Activated naive CD8-positive, alpha-beta T cell treated with anti-CD3 and anti-CD28 coated beads for 36 hours (primary cell): ENCODE data around the gene PTPRK. TPM values are rescaled to one million over a fixed set of nuclear protein-coding genes. Genes with fewer than 3 reads are reported as not detected.
"Not testable (repeated sequence)": the region's sequence is repeated elsewhere in the genome, so short reads cannot be mapped to it uniquely, and the experiment has no call there.

Source experiments
- DNase-seq: peaks from one replicate; pipeline ENCODE4 v3.0.0; 2021
- H3K27ac Mint-ChIP-seq: one replicate; pipeline ENCODE4 v1.8.0; 2022; ENCODE audit warnings: mild to moderate bottlenecking, moderate library complexity, mixed read lengths
- H3K27me3 Mint-ChIP-seq: one replicate; pipeline ENCODE4 v1.8.0; 2022; ENCODE audit warnings: mild to moderate bottlenecking, mixed read lengths
- H3K36me3 Mint-ChIP-seq: one replicate; pipeline ENCODE4 v1.8.0; 2021; ENCODE audit warnings: mild to moderate bottlenecking, mixed read lengths
- H3K4me1 Mint-ChIP-seq: one replicate; pipeline ENCODE4 v1.8.0; 2021; ENCODE audit warnings: mixed read lengths
- H3K4me3 Mint-ChIP-seq: one replicate; pipeline ENCODE4 v1.8.0; 2022; ENCODE audit warnings: mild to moderate bottlenecking, moderate library complexity, mixed read lengths
- H3K9me3 Mint-ChIP-seq: one replicate; pipeline ENCODE4 v1.8.0; 2022; ENCODE audit warnings: mixed read lengths
- total RNA-seq, 2 experiments: library from RNA; stranded (reverse); gene quantifications; one replicate each; pipeline ENCODE4 v1.2.3, GENCODE V29; 2021

Gene PTPRK
- total RNA-seq, 2 experiments from 2014 or later, result 13.4 to 18.0 TPM

DNA sequence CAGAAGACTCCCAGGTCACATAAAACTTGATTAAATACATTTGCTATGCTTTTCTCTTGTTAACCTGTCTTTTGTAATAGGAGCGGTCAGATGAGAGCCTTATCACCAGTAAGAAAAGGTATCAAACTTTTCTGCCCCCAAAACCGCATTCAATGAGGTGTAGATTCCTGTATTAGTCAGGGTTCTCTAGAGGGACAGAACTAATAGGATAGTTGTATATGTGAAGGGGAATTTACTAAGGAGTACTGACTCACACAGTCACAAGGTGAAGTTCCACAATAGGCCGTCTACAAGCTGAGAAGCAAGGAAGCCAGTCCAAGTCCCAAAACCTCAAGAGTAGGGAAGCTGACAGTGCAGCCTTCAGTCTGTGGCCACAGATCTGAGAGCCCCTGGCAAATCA, 32.7 kb downstream of the PTPRK start:
- H3K4me1 Mint-ChIP-seq, result peaks cover 11% of the 10 kb centered on the region
- H3K36me3 Mint-ChIP-seq, result no peaks in the 10 kb centered on the region
- H3K27ac Mint-ChIP-seq, result no peak overlapping the region
- H3K9me3 Mint-ChIP-seq, result no peaks in the 10 kb centered on the region
- DNase-seq, result no peak
- no peak overlapping the region for H3K4me3 Mint-ChIP-seq
- H3K27me3 Mint-ChIP-seq, result no peaks in the 10 kb centered on the region

DNA sequence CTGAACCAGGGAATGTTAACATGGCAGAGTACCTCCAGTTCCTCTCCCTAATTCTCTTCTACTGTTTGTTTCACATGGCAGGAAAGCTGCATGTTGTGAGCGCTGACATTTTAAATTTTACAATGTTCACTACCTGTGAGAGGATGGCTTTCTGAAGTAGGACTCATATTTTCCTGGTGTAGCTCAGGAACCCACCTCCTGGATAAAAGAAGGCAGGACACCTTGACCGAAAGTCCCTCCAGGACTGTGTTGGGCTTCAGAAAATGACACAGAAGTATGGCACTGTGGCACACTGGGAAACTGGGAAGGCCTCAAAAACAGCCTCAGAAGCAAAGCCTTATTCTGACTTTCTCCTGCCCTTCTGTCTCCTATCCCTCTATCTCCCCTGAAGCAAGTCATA, 33.3 kb downstream of the PTPRK start:
- H3K4me3 Mint-ChIP-seq, result no peak overlapping the region
- no peaks in the 10 kb centered on the region for H3K27me3 Mint-ChIP-seq
- H3K4me1 Mint-ChIP-seq, result peaks cover 11% of the 10 kb centered on the region
- H3K27ac Mint-ChIP-seq, result no peak overlapping the region
- no peaks in the 10 kb centered on the region for H3K9me3 Mint-ChIP-seq
- DNase-seq, result no peak
- no peaks in the 10 kb centered on the region for H3K36me3 Mint-ChIP-seq

DNA sequence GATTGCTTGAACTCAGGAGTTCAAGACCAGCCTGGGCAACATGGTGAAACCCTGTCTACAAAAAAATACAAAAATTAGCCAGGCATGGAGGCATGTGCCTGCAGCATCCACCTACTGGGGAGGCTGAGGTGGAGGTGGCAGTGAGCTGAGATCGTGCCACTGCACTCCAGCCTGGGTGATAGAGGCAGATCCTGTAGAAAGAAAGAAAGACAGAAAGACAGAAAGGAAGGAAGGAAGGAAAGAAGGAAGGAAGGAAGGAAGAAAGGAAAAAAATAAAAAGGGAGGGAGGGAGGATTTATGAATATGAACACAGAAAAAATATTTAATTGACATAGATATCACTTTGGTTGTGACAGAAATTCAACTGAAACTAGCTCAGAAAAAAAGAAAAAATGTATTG, 33.8 kb downstream of the PTPRK start:
- not testable (repeated sequence) for H3K4me3 Mint-ChIP-seq, H3K27me3 Mint-ChIP-seq, DNase-seq, H3K36me3 Mint-ChIP-seq, H3K27ac Mint-ChIP-seq, H3K4me1 Mint-ChIP-seq, H3K9me3 Mint-ChIP-seq

- no peaks in the 10 kb centered on the region for H3K27me3 Mint-ChIP-seq
Observed at GRCh38 chr6:128483472-128484135, 36.8 kb downstream of the PTPRK start.

DNA sequence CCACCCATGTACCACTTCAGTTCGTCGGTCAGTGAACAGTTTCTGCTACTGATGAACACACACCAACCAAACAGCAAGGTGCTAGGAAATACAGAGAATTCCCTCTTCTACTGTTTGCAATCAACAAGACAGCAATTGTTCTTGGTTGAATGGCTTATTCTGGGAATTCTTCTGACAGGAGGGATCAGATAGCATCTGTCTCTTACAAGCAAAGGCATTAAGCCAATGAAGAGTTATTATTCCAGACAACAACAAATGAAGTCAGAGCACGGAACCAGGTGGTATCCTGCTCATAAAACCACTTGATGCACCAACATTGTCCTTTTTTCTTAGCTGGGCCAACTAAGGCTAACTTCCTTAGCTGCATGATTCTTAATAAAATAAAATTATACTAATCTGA, 37.8 kb downstream of the PTPRK start:
- Mint-ChIP-seq H3K36me3 (no peaks in the 10 kb centered on the region), H3K27ac (no peak overlapping the region), H3K4me1 (peaks cover 15% of the 10 kb centered on the region), H3K27me3 (no peaks in the 10 kb centered on the region), H3K9me3 (no peaks in the 10 kb centered on the region), H3K4me3 (no peak overlapping the region)
- no peak for DNase-seq

More at GRCh38 chr6:128483472-128484135, 36.8 kb downstream of the PTPRK start:
- Mint-ChIP-seq H3K36me3 (no peaks in the 10 kb centered on the region), H3K4me3 (no peak overlapping the region), H3K4me1 (peaks cover 7% of the 10 kb centered on the region), H3K9me3 (no peaks in the 10 kb centered on the region), H3K27ac (no peak overlapping the region)
- no peak for DNase-seq

DNA sequence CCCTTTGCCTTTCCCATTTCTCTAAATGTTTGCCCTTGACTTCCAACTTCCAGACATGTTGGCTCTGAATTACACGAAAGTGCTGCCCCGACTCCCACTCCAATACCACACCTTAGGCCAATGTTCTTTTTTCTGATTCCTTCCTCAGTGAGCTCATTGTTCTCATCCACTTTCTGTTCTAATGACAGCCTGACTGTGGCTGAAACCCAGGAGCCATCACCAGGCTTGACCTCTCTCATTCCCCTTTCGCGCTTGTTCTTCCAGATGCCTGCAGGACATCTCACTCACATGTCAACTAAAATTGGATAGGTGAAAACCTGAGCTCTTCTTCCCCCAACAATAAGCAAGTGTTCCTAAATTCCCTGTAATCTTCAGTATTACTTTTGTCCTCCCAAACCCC, 40.4 kb downstream of the PTPRK start:
- no peaks in the 10 kb centered on the region for H3K9me3 Mint-ChIP-seq
- H3K4me1 Mint-ChIP-seq, result peaks cover 12% of the 10 kb centered on the region
- H3K4me3 Mint-ChIP-seq, result no peak overlapping the region
- no peaks in the 10 kb centered on the region for H3K36me3 Mint-ChIP-seq
- no peaks in the 10 kb centered on the region for H3K27me3 Mint-ChIP-seq
- H3K27ac Mint-ChIP-seq, result no peak overlapping the region
- no peak for DNase-seq

GRCh38 chr6:128479048-128479666, 41.2 kb downstream of the PTPRK start:
- peak overlapping the region; percentile 39 for H3K27ac Mint-ChIP-seq
- no peaks in the 10 kb centered on the region for H3K27me3 Mint-ChIP-seq
- H3K9me3 Mint-ChIP-seq, result no peaks in the 10 kb centered on the region
- H3K4me3 Mint-ChIP-seq, result peak overlapping the region; percentile 61
- H3K4me1 Mint-ChIP-seq, result peaks cover 12% of the 10 kb centered on the region
- no peaks in the 10 kb centered on the region for H3K36me3 Mint-ChIP-seq
- DNase-seq, result no peak

- Mint-ChIP-seq H3K27ac (peak overlapping the region; percentile 39), H3K4me3 (peak overlapping the region; percentile 61), H3K27me3 (no peaks in the 10 kb centered on the region), H3K36me3 (no peaks in the 10 kb centered on the region), H3K9me3 (no peaks in the 10 kb centered on the region), H3K4me1 (peaks cover 12% of the 10 kb centered on the region)
- no peak for DNase-seq
Observed at GRCh38 chr6:128478230-128479047, 42.0 kb downstream of the PTPRK start.

GRCh38 chr6:128474933-128475332, 45.5 kb downstream of the PTPRK start:
- Mint-ChIP-seq H3K4me1 (peaks cover 10% of the 10 kb centered on the region), H3K27ac (no peak overlapping the region), H3K4me3 (no peak overlapping the region)

GRCh38 chr6:128474481-128474880, 45.9 kb downstream of the PTPRK start:
- Mint-ChIP-seq H3K27me3 (no peaks in the 10 kb centered on the region), H3K27ac (no peak overlapping the region), H3K4me3 (no peak overlapping the region), H3K36me3 (no peaks in the 10 kb centered on the region), H3K9me3 (no peaks in the 10 kb centered on the region), H3K4me1 (peaks cover 10% of the 10 kb centered on the region)
- DNase-seq, result no peak

More at GRCh38 chr6:128474933-128475332, 45.5 kb downstream of the PTPRK start:
- DNase-seq, result no peak
- Mint-ChIP-seq H3K27me3 (no peaks in the 10 kb centered on the region), H3K36me3 (no peaks in the 10 kb centered on the region), H3K9me3 (no peaks in the 10 kb centered on the region)

DNA sequence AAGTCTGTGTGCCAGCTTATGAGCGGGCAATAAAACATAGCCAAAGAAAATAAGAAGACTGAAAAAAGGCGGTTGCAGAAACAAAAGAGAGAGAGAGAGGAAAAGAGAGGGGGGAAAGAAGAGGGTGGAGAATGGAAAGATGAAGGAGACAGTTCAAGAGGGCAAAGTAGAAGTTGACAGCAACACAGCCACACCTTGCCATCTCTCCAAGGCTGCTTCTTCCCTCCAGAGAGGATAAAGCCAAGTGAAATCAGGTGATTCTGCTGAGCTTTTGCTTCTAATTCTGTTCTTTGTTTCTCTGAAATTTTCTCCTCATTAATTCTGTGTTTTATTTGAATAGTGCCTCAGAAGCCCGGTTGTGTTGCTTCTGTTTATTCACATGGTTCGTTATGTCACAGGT, 48.5 kb downstream of the PTPRK start:
- no peaks in the 10 kb centered on the region for H3K4me1 Mint-ChIP-seq
- no peaks in the 10 kb centered on the region for H3K9me3 Mint-ChIP-seq
- H3K27ac Mint-ChIP-seq, result no peak overlapping the region
- no peak for DNase-seq
- H3K4me3 Mint-ChIP-seq, result no peak overlapping the region
- H3K27me3 Mint-ChIP-seq, result no peaks in the 10 kb centered on the region
- H3K36me3 Mint-ChIP-seq, result no peaks in the 10 kb centered on the region

- Mint-ChIP-seq H3K4me3 (no peak overlapping the region), H3K27me3 (no peaks in the 10 kb centered on the region), H3K36me3 (no peaks in the 10 kb centered on the region), H3K9me3 (no peaks in the 10 kb centered on the region), H3K27ac (no peak overlapping the region), H3K4me1 (no peaks in the 10 kb centered on the region)
- no peak for DNase-seq
Observed at GRCh38 chr6:128465368-128466343, 54.7 kb downstream of the PTPRK start.

GRCh38 chr6:128464790-128465189, 55.6 kb downstream of the PTPRK start:
- Mint-ChIP-seq H3K27ac (no peak overlapping the region), H3K9me3 (no peaks in the 10 kb centered on the region), H3K4me3 (no peak overlapping the region), H3K36me3 (no peaks in the 10 kb centered on the region), H3K27me3 (no peaks in the 10 kb centered on the region), H3K4me1 (no peaks in the 10 kb centered on the region)
- DNase-seq, result no peak

GRCh38 chr6:128463942-128464341, 56.5 kb downstream of the PTPRK start:
- Mint-ChIP-seq H3K4me1 (no peaks in the 10 kb centered on the region), H3K4me3 (no peak overlapping the region), H3K27me3 (no peaks in the 10 kb centered on the region), H3K27ac (no peak overlapping the region), H3K36me3 (no peaks in the 10 kb centered on the region), H3K9me3 (no peaks in the 10 kb centered on the region)
- no peak for DNase-seq
